ENCODE results near the gene FPR3. TPM values are rescaled to one million over a fixed set of nuclear protein-coding genes. Genes with fewer than 3 reads are reported as not detected.

FPR3 gene
- total and polyA plus RNA-seq, 10 of the 15 experiments (the other 5 are each of a cell fraction or from before 2014, with no cell fraction given), result not detected

DNA sequence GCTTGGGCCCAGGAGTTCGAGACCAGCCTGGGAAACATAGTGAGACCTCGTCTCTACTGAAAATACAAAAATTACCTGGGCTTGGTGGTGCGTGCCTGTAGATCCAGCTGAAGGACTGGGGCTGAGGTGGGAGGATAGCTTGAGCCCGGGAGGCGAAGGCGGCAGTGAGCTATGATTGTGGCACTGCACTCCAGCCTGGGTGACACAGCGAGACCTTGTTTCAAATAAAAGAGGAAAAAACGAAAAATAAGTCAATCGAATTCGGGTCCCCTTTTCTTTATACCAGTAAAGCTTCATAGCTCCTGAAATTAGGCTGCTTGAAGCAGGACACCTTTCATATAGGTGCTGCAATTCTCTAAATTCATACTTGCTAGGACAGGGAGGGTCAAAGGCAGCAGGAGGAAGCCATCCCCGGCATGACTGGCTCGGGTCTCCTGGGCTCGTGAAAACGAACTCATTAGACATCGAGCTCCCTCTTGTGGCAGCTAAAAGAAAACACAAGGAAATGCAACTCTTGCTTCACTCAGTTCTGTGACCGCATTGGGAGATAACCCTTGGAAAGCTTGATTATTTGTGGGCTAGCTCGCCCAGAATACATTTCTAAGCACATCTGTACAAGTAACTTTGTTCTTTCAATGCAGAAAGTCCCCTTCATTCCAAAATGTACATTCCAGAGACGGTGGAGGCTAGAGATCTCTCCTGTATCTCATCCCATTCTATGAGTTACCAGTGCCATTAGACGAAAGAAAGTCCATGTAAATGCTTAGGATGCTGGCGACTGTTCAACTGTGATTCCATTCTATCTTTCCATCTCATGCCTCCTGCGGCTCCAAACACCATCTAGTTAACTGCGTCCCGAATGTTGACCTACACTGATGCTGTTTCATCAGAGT lies 17.1 kb upstream of the FPR3 start (continued):
- TF ChIP-seq SMC3 (IDR thresholded peaks at IDR 0.05; ENCODE audit: borderline replicate concordance, low read length), result peak; percentile 38; the same call in 1 of the 2 replicates
- TF ChIP-seq IKZF1 (conservative IDR thresholded peaks at IDR 0.05), result 0 out of 2 replicates have a peak, but pooled peaks have one; percentile 16

GRCh38 chr19:51779181-51779580 lies 15.8 kb upstream of the FPR3 start:
- no peak overlapping the region for H2AFZ ChIP-seq (ENCODE audit: control insufficient read depth, low read depth, low read length)
- no peaks in the 10 kb centered on the region for H3K79me2 ChIP-seq (ENCODE audit: control insufficient read depth, insufficient read depth, low read length)
- H3K36me3 ChIP-seq (ENCODE audit: control insufficient read depth in 2 of 2, insufficient read depth in 2 of 2, low read length in 1 of 2), result no peaks in the 10 kb centered on the region
- no peak for ATAC-seq
- ChIA-PET CTCF (interaction anchor here (1.8 to 2.1 kb wide), 3 partner anchors 118 to 308 kb away, joined by 4 to 12 read pairs (median 5); no protein-coding TSS in a partner anchor), RAD21 (ENCODE audit: unreplicated experiment) (no interaction called here), SMC1A (ENCODE audit: uncharacterized antibody, unreplicated experiment) (no interaction called here), POLR2A (no interaction called here)
- no peaks in the 10 kb centered on the region; the same call in 2 of the 3 replicates for H3K9me3 ChIP-seq (replicated peaks; ENCODE audit: control insufficient read depth, insufficient read depth, low read length)
- H3K4me3 ChIP-seq, result no peak overlapping the region
- in situ Hi-C loops (cut with MboI) (no loop called here), intact Hi-C loops (cut with micrococcal nuclease; ENCODE audit: unreplicated experiment) (no loop called here)
- BruUV-seq (replicated peaks), result no TSS peak
- no peak for DNase-seq (ENCODE audit: low read depth, low spot score)
- H3K9ac ChIP-seq (ENCODE audit: control insufficient read depth, insufficient read depth, low read length), result no peak overlapping the region
- no peaks in the 10 kb centered on the region for H4K20me1 ChIP-seq (ENCODE audit: control insufficient read depth, insufficient read depth)
- H3K4me2 ChIP-seq (ENCODE audit: control insufficient read depth, insufficient read depth), result no peak overlapping the region
- no peaks in the 10 kb centered on the region for H3K27me3 ChIP-seq (replicated peaks in 1 of 2; ENCODE audit: control insufficient read depth in 2 of 2, insufficient read depth in 2 of 2, low read length in 1 of 2)
- TF ChIP-seq FOS (IDR thresholded peaks at IDR 0.05; ENCODE audit: borderline replicate concordance, extremely low read depth, insufficient read length) (no peak), ZBTB33 (IDR thresholded peaks at IDR 0.05) (no peak), HDAC2 (IDR thresholded peaks at IDR 0.05) (no peak), ZNF687 (IDR thresholded peaks at IDR 0.05) (no peak), NR2F1 (conservative IDR thresholded peaks at IDR 0.05) (0 out of 2 replicates have a peak, but pooled peaks have one; percentile 32)
- no peak for FAIRE-seq
- H3K4me1 ChIP-seq (ENCODE audit: control insufficient read depth, insufficient read depth, low read length), result no peaks in the 10 kb centered on the region; the same call in 1 of the 2 replicates
- H3K27ac ChIP-seq (ENCODE audit: control insufficient read depth, insufficient read depth), result no peak overlapping the region
- WGBS (ENCODE audit: insufficient coverage, insufficient replicate concordance, low lambda C conversion rate, missing lambda C conversion rate), result 0% methylated on average over 1 of the region's 1 CpG
